Vagina (tissue), 2 donors: ENCODE measurements around the gene MGLL.

ENCODE experiments used
- POLR2A ChIP-seq, 2 donors: fragments of 450-650 bp; IDR thresholded peaks; one replicate each; pipeline ENCODE4 v1.6.1; 2017; ENCODE audit warnings: antibody characterized with exemption in 2 of 2, mild to moderate bottlenecking in 2 of 2, moderate library complexity in 2 of 2
- POLR2AphosphoS5 ChIP-seq, 2 donors: sonication (generic); formaldehyde crosslinking; IDR thresholded peaks; one replicate each; pipeline ENCODE4 v1.9.0; 2017; ENCODE audit warnings: antibody characterized with exemption in 2 of 2, mild to moderate bottlenecking in 2 of 2, low read depth in 1 of 2; ENCODE audit not compliant: insufficient read depth in 1 of 2
- TF ChIP-seq, protein P1 (sequence below), 3 experiments: fragments of 450-650 bp in 2 of 3; fragments of 200-600 bp in 1 of 3; sonication (generic) in 1 of 3; IDR thresholded peaks; one replicate each; pipeline ENCODE4 v1.5.1; 2017 to 2019; ENCODE audit warnings: antibody characterized with exemption in 3 of 3, mild to moderate bottlenecking in 2 of 3, moderate library complexity in 2 of 3

GRCh38 chr3:127851899-127852298 lies 29.6 kb upstream of the MGLL start:
- TF ChIP-seq, protein P1, sequence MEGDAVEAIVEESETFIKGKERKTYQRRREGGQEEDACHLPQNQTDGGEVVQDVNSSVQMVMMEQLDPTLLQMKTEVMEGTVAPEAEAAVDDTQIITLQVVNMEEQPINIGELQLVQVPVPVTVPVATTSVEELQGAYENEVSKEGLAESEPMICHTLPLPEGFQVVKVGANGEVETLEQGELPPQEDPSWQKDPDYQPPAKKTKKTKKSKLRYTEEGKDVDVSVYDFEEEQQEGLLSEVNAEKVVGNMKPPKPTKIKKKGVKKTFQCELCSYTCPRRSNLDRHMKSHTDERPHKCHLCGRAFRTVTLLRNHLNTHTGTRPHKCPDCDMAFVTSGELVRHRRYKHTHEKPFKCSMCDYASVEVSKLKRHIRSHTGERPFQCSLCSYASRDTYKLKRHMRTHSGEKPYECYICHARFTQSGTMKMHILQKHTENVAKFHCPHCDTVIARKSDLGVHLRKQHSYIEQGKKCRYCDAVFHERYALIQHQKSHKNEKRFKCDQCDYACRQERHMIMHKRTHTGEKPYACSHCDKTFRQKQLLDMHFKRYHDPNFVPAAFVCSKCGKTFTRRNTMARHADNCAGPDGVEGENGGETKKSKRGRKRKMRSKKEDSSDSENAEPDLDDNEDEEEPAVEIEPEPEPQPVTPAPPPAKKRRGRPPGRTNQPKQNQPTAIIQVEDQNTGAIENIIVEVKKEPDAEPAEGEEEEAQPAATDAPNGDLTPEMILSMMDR (IDR thresholded peaks at IDR 0.05), result no peak
- TF ChIP-seq POLR2AphosphoS5 (IDR thresholded peaks at IDR 0.05; ENCODE audit: insufficient read depth in 1 of 2, low read depth in 1 of 2) (no peak), POLR2A (IDR thresholded peaks at IDR 0.05) (no peak)
